Peyer's patch (tissue), 4 donors: Measurements from ENCODE around the gene PMVK.

Source experiments
- POLR2A ChIP-seq, 2 donors: fragments of 450-650 bp; IDR thresholded peaks; one replicate each; pipeline ENCODE4 v1.5.1; 2017; ENCODE audit warnings: antibody characterized with exemption in 2 of 2, mild to moderate bottlenecking in 2 of 2, moderate library complexity in 2 of 2
- TF ChIP-seq, protein P1 (sequence below), 6 experiments: fragments of 450-650 bp in 4 of 6; fragments of 200-600 bp in 2 of 6; sonication (generic) in 1 of 6; IDR thresholded peaks; one replicate each; pipeline ENCODE4 v1.5.1; 2017 to 2019; ENCODE audit warnings: antibody characterized with exemption in 6 of 6, mild to moderate bottlenecking in 3 of 6, moderate library complexity in 1 of 6

DNA sequence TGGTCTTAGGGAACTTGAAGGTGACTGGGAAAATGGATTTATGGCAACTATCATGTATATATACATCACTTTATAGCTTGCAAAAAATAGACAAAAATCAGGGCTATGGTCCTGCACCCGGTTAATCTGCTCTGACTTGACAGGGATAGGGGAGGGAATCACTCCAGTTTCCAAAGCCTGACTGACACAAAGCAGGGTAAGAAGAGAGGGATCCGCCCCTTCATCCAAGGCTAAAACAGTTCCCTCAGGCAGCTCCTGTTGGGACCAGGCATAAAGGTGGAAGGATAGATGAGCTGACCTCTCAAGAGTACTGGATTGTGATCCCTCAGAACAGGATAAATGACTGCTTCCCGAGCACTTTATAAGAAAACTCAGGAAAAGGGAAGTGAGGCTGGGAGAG is 18.0 kb upstream of the PMVK start:
- TF ChIP-seq POLR2A (IDR thresholded peaks at IDR 0.05) = no peak
- TF ChIP-seq, protein P1, sequence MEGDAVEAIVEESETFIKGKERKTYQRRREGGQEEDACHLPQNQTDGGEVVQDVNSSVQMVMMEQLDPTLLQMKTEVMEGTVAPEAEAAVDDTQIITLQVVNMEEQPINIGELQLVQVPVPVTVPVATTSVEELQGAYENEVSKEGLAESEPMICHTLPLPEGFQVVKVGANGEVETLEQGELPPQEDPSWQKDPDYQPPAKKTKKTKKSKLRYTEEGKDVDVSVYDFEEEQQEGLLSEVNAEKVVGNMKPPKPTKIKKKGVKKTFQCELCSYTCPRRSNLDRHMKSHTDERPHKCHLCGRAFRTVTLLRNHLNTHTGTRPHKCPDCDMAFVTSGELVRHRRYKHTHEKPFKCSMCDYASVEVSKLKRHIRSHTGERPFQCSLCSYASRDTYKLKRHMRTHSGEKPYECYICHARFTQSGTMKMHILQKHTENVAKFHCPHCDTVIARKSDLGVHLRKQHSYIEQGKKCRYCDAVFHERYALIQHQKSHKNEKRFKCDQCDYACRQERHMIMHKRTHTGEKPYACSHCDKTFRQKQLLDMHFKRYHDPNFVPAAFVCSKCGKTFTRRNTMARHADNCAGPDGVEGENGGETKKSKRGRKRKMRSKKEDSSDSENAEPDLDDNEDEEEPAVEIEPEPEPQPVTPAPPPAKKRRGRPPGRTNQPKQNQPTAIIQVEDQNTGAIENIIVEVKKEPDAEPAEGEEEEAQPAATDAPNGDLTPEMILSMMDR (IDR thresholded peaks at IDR 0.05) = no peak
